ENCODE measurements around the gene TCP10L. TPM values are rescaled to one million over a fixed set of nuclear protein-coding genes. Genes with fewer than 3 reads are reported as not detected.

Gene TCP10L
- total and polyA plus RNA-seq, 10 of the 15 experiments (the other 5 are each of a cell fraction or from before 2014, with no cell fraction given): 0.11 to 0.45 (median 0.19) TPM; not detected in 3

GRCh38 chr21:32559006-32559610, 26.2 kb downstream of the TCP10L start:
- intact Hi-C loops (cut with micrococcal nuclease; ENCODE audit: unreplicated experiment): no loop called here
- FAIRE-seq: no peak

More at GRCh38 chr21:32559006-32559610, 26.2 kb downstream of the TCP10L start:
- H3K27ac ChIP-seq (ENCODE audit: control insufficient read depth, insufficient read depth): no peak overlapping the region
- H4K20me1 ChIP-seq (ENCODE audit: control insufficient read depth, insufficient read depth): no peaks in the 10 kb centered on the region
- no peak overlapping the region for H3K4me3 ChIP-seq
- H2AFZ ChIP-seq (ENCODE audit: control insufficient read depth, low read depth, low read length): no peak overlapping the region
- no peaks in the 10 kb centered on the region for H3K9me3 ChIP-seq (replicated peaks; ENCODE audit: control insufficient read depth, insufficient read depth, low read length)
- POLR2A ChIA-PET: no interaction called here
- no peaks in the 10 kb centered on the region for H3K36me3 ChIP-seq (ENCODE audit: control insufficient read depth in 2 of 2, insufficient read depth in 2 of 2, low read length in 1 of 2)
- H3K9ac ChIP-seq (ENCODE audit: control insufficient read depth, insufficient read depth, low read length): no peak overlapping the region
- TF ChIP-seq HDGF (IDR thresholded peaks at IDR 0.05) (no peak), SMC3 (IDR thresholded peaks at IDR 0.05; ENCODE audit: borderline replicate concordance, low read length) (no peak), E2F4 (IDR thresholded peaks at IDR 0.05; ENCODE audit: low read depth, low read length) (no peak), ELK1 (IDR thresholded peaks at IDR 0.05; ENCODE audit: low read depth, low read length) (no peak), IKZF2 (IDR thresholded peaks at IDR 0.05) (no peak)
- TF ChIP-seq, protein P1, sequence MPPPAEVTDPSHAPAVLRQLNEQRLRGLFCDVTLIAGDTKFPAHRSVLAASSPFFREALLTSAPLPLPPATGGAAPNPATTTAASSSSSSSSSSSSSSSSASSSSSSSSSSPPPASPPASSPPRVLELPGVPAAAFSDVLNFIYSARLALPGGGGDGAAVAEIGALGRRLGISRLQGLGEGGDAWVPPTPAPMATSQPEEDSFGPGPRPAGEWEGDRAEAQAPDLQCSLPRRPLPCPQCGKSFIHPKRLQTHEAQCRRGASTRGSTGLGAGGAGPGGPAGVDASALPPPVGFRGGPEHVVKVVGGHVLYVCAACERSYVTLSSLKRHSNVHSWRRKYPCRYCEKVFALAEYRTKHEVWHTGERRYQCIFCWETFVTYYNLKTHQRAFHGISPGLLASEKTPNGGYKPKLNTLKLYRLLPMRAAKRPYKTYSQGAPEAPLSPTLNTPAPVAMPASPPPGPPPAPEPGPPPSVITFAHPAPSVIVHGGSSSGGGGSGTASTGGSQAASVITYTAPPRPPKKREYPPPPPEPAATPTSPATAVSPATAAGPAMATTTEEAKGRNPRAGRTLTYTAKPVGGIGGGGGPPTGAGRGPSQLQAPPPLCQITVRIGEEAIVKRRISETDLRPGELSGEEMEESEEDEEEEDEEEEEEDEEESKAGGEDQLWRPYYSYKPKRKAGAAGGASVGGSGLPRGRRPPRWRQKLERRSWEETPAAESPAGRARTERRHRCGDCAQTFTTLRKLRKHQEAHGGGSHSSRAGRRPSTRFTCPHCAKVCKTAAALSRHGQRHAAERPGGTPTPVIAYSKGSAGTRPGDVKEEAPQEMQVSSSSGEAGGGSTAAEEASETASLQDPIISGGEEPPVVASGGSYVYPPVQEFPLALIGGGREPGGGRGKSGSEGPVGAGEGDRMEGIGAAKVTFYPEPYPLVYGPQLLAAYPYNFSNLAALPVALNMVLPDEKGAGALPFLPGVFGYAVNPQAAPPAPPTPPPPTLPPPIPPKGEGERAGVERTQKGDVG (CRISPR knock-in tag; IDR thresholded peaks at IDR 0.05): no peak
- CTCF ChIA-PET: no interaction called here
- no peaks in the 10 kb centered on the region for H3K79me2 ChIP-seq (ENCODE audit: control insufficient read depth, insufficient read depth, low read length)
- SMC1A ChIA-PET (ENCODE audit: uncharacterized antibody, unreplicated experiment): interaction anchor here (1.5 kb wide), 1 partner anchor 10 kb away, joined by 3 read pairs; no protein-coding TSS in a partner anchor
- no peaks in the 10 kb centered on the region for H3K27me3 ChIP-seq (replicated peaks in 1 of 2; ENCODE audit: control insufficient read depth in 2 of 2, insufficient read depth in 2 of 2, low read length in 1 of 2)
- RAD21 ChIA-PET (ENCODE audit: unreplicated experiment): no interaction called here
- no peak for ATAC-seq
- 13% methylated on average over 6 of the region's 6 CpGs for WGBS (ENCODE audit: insufficient coverage, insufficient replicate concordance, low lambda C conversion rate, missing lambda C conversion rate)
- no TSS peak for BruUV-seq (replicated peaks)
- no peak for DNase-seq (ENCODE audit: low read depth, low spot score)
- no peak overlapping the region for H3K4me2 ChIP-seq (ENCODE audit: control insufficient read depth, insufficient read depth)
- in situ Hi-C loops (cut with MboI): no loop called here
- no peaks in the 10 kb centered on the region for H3K4me1 ChIP-seq (ENCODE audit: control insufficient read depth, insufficient read depth, low read length)
